ENCODE results near the gene GRAMD1A.

GRCh38 chr19:35000647-35001501, 751 bp downstream of the GRAMD1A start:
- TF ChIP-seq CTCF (IDR thresholded peaks at IDR 0.05) (no peak), POLR2A (IDR thresholded peaks at IDR 0.05) (no peak)

Data from esophagus squamous epithelium (tissue), 4 donors.